Vagina (tissue), 2 donors: ENCODE data around the gene PDE7B.
A peak's percentile ranks its signal among the peaks of the same experiment; 100 is the strongest.

Experiments used
- CTCF ChIP-seq, 3 experiments: fragments of 450-650 bp in 2 of 3; fragments of 200-600 bp in 1 of 3; sonication (generic) in 1 of 3; IDR thresholded peaks; one replicate each; pipeline ENCODE4 v1.5.1; 2017 to 2019; ENCODE audit warnings: antibody characterized with exemption in 3 of 3, mild to moderate bottlenecking in 2 of 3, moderate library complexity in 2 of 3
- POLR2A ChIP-seq, 2 donors: fragments of 450-650 bp; IDR thresholded peaks; one replicate each; pipeline ENCODE4 v1.6.1; 2017; ENCODE audit warnings: antibody characterized with exemption in 2 of 2, mild to moderate bottlenecking in 2 of 2, moderate library complexity in 2 of 2

GRCh38 chr6:135909737-135910387 lies 58.4 kb downstream of the PDE7B start:
- TF ChIP-seq CTCF (IDR thresholded peaks at IDR 0.05) (peak in 1 of 3 experiments; percentile 11), POLR2A (IDR thresholded peaks at IDR 0.05) (no peak)
